ENCODE measurements around the gene NID1. TPM values are rescaled to one million over a fixed set of nuclear protein-coding genes. Genes with fewer than 3 reads are reported as not detected.

The NID1 gene, protein sequence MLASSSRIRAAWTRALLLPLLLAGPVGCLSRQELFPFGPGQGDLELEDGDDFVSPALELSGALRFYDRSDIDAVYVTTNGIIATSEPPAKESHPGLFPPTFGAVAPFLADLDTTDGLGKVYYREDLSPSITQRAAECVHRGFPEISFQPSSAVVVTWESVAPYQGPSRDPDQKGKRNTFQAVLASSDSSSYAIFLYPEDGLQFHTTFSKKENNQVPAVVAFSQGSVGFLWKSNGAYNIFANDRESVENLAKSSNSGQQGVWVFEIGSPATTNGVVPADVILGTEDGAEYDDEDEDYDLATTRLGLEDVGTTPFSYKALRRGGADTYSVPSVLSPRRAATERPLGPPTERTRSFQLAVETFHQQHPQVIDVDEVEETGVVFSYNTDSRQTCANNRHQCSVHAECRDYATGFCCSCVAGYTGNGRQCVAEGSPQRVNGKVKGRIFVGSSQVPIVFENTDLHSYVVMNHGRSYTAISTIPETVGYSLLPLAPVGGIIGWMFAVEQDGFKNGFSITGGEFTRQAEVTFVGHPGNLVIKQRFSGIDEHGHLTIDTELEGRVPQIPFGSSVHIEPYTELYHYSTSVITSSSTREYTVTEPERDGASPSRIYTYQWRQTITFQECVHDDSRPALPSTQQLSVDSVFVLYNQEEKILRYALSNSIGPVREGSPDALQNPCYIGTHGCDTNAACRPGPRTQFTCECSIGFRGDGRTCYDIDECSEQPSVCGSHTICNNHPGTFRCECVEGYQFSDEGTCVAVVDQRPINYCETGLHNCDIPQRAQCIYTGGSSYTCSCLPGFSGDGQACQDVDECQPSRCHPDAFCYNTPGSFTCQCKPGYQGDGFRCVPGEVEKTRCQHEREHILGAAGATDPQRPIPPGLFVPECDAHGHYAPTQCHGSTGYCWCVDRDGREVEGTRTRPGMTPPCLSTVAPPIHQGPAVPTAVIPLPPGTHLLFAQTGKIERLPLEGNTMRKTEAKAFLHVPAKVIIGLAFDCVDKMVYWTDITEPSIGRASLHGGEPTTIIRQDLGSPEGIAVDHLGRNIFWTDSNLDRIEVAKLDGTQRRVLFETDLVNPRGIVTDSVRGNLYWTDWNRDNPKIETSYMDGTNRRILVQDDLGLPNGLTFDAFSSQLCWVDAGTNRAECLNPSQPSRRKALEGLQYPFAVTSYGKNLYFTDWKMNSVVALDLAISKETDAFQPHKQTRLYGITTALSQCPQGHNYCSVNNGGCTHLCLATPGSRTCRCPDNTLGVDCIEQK
- total RNA-seq = 238 TPM
- long read RNA-seq, full-length matches to known transcripts = 2 of 69 reads
- long read RNA-seq, partial matches to known transcripts = 57 of 69 reads
- long read RNA-seq, other reads (novel, unspliced or antisense) = 10 of 69 reads

GRCh38 chr1:236064674-236065508 lies at the start of gene NID1:
TSS of gene NID1 (minus strand) at chr1:236065090. CDS start at chr1:236065079, 11 bp downstream.
- peak; percentile 93 for DNase-seq (ENCODE audit: low spot score)

GRCh38 chr1:236114076-236114747 lies 49.3 kb upstream of the NID1 start:
- DNase-seq (ENCODE audit: low spot score) = peak; percentile 71

DNA sequence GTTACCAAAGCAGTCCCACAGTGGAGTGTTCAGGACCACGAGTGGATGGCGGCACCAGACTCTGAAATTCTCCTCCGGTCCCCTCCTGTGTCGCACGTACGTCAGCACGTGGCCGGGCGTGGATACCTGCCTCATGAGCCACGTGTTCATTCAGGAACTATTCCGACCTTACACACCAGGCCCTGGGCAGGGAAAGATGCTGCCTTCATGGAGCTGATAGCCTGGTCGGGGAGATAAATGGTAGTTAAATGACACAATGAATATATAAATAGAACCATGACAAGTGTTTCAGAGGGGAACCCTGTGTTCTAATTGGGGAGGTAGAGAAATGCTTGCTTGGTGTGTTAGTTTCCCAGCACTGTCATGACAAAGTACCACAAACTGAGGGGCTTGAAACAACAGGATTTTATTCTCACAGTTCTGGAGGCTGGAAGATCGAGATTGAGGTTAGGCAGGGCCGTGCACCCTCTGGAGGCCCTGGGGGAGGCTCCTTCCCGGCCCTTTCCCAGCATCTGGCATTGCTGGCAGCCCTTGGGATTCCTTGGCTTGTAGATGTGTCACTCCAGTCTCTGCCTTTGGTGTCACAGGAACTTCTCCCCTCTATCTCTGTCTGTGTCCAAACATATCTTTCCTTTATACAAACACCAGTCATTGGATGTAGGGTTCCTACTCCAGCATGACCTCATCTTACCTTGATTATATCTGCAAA lies 48.6 kb upstream of the NID1 start:
- no peak for DNase-seq (ENCODE audit: low spot score)

DNA sequence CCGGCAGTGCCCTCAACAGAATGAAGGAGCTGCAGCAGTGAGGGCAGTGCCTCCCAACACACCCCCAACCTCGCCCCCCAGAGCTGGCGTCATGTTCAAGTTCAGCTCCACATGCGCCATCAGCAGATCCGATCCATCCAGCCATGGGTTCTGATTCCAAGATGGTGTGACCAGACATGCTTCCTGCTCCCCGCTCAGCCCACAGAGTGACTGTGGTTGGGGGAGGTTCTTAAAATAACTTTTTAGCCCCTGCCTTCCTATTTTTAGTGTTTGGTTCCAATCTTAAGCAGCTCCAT lies 47.4 kb upstream of the NID1 start:
- DNase-seq (ENCODE audit: low spot score) = no peak

GRCh38 chr1:236111527-236112331 lies 46.8 kb upstream of the NID1 start:
- no peak for DNase-seq (ENCODE audit: low spot score)

GRCh38 chr1:236110137-236110536 lies 45.2 kb upstream of the NID1 start:
- no peak for DNase-seq (ENCODE audit: low spot score)

DNA sequence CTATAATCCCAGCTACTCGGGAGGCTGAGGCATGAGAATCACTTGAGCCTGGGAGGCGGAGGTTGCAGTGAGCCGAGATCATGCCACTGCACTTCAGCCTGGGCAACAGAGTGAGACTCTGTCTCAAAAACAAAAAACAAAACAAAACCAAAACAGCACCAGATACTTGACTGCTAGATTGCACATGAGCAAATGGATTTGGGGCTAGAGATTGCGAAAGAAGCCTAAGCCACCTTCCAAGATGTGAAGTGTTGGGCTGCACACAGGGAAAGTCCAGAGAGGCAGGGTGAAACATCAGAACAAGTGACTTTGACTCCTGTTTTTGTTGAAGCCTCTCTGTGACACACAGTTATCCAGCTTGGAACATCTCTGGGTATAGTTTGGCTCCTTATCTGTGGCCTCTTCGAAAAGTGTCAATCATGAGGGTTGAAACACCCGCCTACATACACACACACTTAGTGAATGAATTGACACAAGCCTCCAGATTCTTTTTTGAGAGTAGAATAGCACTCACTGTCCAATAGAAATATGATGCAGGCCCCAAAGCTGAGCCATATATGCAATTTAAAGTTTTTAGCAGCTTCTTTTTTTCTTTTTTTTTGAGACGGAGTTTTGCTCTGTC lies 43.2 kb upstream of the NID1 start:
- no peak for DNase-seq (ENCODE audit: low spot score)

DNA sequence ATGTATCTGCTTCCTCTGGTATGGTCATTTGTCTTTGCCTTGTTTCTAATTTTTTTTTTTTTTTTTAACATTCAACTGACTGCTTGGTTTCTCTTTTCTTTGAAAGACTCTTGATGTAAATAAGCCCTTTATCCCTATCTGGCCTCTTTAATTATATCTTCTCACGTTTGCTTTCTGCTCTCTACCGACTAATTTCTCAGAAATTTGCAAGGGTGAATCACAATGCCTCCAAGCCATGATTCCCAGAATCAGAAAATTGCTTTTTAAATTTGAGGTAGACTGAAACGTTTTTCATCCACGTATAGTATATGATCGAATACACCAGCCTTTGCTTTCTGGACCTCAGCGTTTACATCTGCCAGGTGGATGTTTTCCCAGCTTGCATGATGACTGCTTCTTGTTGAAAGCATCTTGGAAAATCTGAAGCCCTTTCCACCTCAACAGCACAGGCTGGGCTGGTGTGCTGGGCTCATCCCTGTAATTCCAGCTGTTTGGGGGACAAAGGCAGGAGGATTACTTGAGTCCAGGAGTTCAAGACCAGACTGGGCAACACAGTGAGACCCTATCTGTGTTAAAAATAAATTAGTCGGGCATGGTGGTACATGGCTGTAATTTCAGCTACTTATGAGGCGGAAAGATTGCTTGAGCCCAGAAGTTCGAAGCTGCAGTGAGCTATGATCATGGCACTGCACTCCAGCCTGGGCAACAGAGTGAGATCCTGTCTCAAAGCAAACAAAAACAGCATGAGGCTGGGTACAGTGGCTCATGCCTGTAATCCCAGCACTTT lies 42.4 kb upstream of the NID1 start:
- no peak for DNase-seq (ENCODE audit: low spot score)

GRCh38 chr1:236103646-236104218 lies 38.8 kb upstream of the NID1 start:
- DNase-seq (ENCODE audit: low spot score) = no peak

- DNase-seq (ENCODE audit: low spot score) = no peak
Measured at GRCh38 chr1:236103059-236103458, 38.2 kb upstream of the NID1 start.

DNA sequence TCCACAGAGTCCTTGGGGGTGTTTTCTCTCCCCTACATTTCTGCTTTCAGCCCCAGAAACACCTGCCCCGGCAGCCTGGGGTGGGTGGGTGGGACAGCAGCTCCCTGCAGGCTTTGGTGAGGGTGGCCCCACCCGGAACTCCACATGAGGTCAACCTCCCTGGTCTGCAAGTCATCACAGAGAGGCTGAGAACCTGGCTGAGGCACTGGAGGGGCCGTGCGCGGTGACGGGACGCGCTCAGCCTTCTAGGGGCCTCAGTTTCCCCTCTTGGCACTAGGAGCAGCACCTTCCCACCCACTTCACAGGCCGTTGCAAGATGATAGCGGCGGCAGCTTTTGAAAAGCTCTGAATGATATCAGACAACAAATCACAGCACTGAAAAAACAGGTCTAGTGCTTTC lies 37.7 kb upstream of the NID1 start:
- no peak for DNase-seq (ENCODE audit: low spot score)

- no peak for DNase-seq (ENCODE audit: low spot score)
Measured at GRCh38 chr1:236101233-236102200, 36.6 kb upstream of the NID1 start.

DNA sequence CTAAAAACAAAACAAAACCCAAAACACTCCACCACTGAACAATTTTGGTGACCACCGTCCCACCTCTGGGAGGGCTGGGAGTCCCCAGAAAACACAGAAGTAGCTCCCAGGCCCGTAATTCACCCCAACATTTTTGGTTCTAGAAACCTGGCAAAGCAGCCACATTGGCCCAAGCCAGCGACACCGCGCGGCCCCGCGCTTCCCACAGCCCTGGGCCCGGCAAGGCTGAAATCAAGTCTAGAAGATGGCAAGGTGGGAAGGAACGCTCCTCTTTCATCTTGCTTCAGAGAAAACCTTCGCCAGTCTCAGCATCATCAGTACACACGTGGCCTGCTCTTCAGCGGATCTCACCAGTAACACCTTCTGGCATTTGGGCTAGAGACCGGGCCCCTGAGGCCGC lies 35.9 kb upstream of the NID1 start:
- DNase-seq (ENCODE audit: low spot score) = no peak

DNA sequence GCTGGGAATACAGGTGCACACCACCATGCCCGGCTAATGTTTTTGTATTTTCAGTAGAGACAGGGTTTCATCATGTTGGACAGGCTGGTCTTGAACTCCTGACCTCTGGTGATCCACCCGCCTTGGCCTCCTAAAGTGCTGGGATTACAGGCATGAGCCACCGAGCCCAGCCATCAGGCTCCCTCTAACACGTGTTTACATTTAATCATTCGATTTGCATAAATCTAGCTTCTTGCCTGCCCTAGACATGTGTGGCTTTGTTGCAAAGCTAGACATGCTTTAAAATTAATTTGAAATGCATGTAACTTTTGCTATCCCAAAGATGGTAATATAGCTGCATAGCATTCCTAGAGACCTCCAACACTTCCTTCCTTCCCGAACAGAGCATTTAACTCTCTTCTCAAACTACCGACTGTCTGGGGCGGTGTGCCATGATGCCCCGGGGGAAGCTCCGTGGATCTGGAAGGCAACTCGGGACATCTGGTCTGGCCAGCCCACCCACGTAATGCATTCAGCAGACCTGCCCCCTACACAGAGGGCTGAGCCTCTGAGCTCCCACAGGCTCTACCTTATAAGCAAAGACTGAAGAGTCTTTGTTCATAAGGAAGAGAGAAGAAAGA lies 34.6 kb upstream of the NID1 start:
- no peak for DNase-seq (ENCODE audit: low spot score)

GRCh38 chr1:236098267-236098666 lies 33.4 kb upstream of the NID1 start:
- DNase-seq (ENCODE audit: low spot score) = no peak

All from mesenteric fat pad (tissue), 1 donor.